Mesothelial cell of epicardium (in vitro differentiated cells): ENCODE measurements around the gene SLC23A3. TPM values are rescaled to one million over a fixed set of nuclear protein-coding genes. Genes with fewer than 3 reads are reported as not detected.

Source experiments
- DNase-seq, 2 experiments: peaks; one replicate each; pipeline ENCODE4 v3.0.0; 2021; ENCODE audit warnings: low spot score in 2 of 2; ENCODE audit not compliant: unreplicated experiment in 2 of 2
- H3K27ac Mint-ChIP-seq: 2 replicates; pipeline ENCODE4 v1.8.0; 2021; ENCODE audit warnings: mixed read lengths
- H3K27me3 Mint-ChIP-seq: 2 replicates; pipeline ENCODE4 v1.8.0; 2021; ENCODE audit warnings: low read depth, mixed read lengths
- H3K36me3 Mint-ChIP-seq: 2 replicates; pipeline ENCODE4 v1.8.0; 2021; ENCODE audit warnings: mixed read lengths
- H3K4me1 Mint-ChIP-seq: 2 replicates; pipeline ENCODE4 v1.8.0; 2021; ENCODE audit warnings: mixed read lengths
- H3K4me3 Mint-ChIP-seq: 2 replicates; pipeline ENCODE4 v1.8.0; 2021; ENCODE audit warnings: mild to moderate bottlenecking, moderate library complexity, mixed read lengths
- H3K9me3 Mint-ChIP-seq: 2 replicates; pipeline ENCODE4 v1.8.0; 2021; ENCODE audit warnings: mixed read lengths
- CTCF ChIP-seq: fragments of 200-600 bp; sonication (generic); IDR thresholded peaks from one replicate; pipeline ENCODE4 v1.5.0; 2021; ENCODE audit warnings: antibody characterized with exemption; ENCODE audit not compliant: unreplicated experiment
- total RNA-seq: library from RNA; stranded (reverse); gene quantifications from 3 replicates; pipeline ENCODE4 v1.2.1, GENCODE V29; 2021

The SLC23A3 gene
- total RNA-seq, 1 donor from 2014 or later: 1.6 TPM

- Mint-ChIP-seq H3K27ac (no peak overlapping the region), H3K27me3 (no peaks in the 10 kb centered on the region), H3K9me3 (no peaks in the 10 kb centered on the region), H3K36me3 (peaks cover 16% of the 10 kb centered on the region), H3K4me1 (peaks cover 18% of the 10 kb centered on the region), H3K4me3 (no peak overlapping the region)
- no peak for TF ChIP-seq CTCF
- DNase-seq: no peak
Measured at GRCh38 chr2:219210196-219210885, 40.5 kb upstream of the SLC23A3 start.

GRCh38 chr2:219209236-219210195, 39.7 kb upstream of the SLC23A3 start:
- no peaks in the 10 kb centered on the region for H3K27me3 Mint-ChIP-seq
- no peak for TF ChIP-seq CTCF
- no peaks in the 10 kb centered on the region for H3K9me3 Mint-ChIP-seq
- H3K4me1 Mint-ChIP-seq: peaks cover 18% of the 10 kb centered on the region
- H3K27ac Mint-ChIP-seq: no peak overlapping the region
- DNase-seq: no peak
- peaks cover 16% of the 10 kb centered on the region for H3K36me3 Mint-ChIP-seq
- no peak overlapping the region for H3K4me3 Mint-ChIP-seq

- Mint-ChIP-seq H3K27ac (peak overlapping the region; percentile 81), H3K36me3 (peaks cover 6% of the 10 kb centered on the region), H3K4me3 (peak overlapping the region; percentile 84), H3K9me3 (no peaks in the 10 kb centered on the region), H3K27me3 (no peaks in the 10 kb centered on the region), H3K4me1 (peaks cover 18% of the 10 kb centered on the region)
- no peak for DNase-seq
- TF ChIP-seq CTCF: no peak
Measured at GRCh38 chr2:219207884-219208740, 38.3 kb upstream of the SLC23A3 start.

- H3K4me3 Mint-ChIP-seq: peak overlapping the region; percentile 84
- no peak for DNase-seq
- H3K27me3 Mint-ChIP-seq: no peaks in the 10 kb centered on the region
- peaks cover 6% of the 10 kb centered on the region for H3K36me3 Mint-ChIP-seq
- no peak for TF ChIP-seq CTCF
- H3K9me3 Mint-ChIP-seq: no peaks in the 10 kb centered on the region
- peaks cover 18% of the 10 kb centered on the region for H3K4me1 Mint-ChIP-seq
- peak overlapping the region; percentile 81 for H3K27ac Mint-ChIP-seq
Measured at GRCh38 chr2:219207134-219207883, 37.5 kb upstream of the SLC23A3 start.
